ENCODE data around the gene ITGA11. TPM values are rescaled to one million over a fixed set of nuclear protein-coding genes. Genes with fewer than 3 reads are reported as not detected.

Gene ITGA11
- total and polyA plus RNA-seq, 2 donors from 2014 or later, result 3.4 to 11.1 TPM

DNA sequence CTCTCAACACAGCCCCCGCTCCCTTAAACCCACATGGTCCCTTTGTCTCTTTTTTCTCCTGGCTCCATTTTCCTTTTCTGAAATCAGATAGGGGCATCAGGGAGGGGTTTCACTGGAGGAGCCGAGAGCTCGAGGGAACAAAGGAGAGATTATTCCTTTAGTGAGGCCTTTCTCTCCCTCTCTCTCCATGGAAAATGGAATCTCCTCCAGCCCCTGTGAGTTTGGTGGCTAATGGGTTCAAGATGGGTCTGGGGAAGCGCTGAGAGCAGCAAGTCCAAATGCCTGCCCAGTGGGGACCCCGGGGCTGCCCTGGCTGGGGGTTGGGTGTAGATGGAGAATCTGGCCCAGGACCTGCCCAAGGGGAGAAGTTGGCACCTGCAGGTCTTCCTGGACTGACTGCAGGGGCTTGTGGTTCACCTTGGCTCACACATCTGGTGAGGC, 56.8 kb downstream of the ITGA11 start:
- H3K9ac ChIP-seq (ENCODE audit: low read length in 3 of 3), result no peak overlapping the region
- H3K4me3 ChIP-seq (ENCODE audit: low read length in 3 of 3), result no peak overlapping the region
- TF ChIP-seq, protein P1, sequence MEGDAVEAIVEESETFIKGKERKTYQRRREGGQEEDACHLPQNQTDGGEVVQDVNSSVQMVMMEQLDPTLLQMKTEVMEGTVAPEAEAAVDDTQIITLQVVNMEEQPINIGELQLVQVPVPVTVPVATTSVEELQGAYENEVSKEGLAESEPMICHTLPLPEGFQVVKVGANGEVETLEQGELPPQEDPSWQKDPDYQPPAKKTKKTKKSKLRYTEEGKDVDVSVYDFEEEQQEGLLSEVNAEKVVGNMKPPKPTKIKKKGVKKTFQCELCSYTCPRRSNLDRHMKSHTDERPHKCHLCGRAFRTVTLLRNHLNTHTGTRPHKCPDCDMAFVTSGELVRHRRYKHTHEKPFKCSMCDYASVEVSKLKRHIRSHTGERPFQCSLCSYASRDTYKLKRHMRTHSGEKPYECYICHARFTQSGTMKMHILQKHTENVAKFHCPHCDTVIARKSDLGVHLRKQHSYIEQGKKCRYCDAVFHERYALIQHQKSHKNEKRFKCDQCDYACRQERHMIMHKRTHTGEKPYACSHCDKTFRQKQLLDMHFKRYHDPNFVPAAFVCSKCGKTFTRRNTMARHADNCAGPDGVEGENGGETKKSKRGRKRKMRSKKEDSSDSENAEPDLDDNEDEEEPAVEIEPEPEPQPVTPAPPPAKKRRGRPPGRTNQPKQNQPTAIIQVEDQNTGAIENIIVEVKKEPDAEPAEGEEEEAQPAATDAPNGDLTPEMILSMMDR (IDR thresholded peaks at IDR 0.05; ENCODE audit: borderline replicate concordance, extremely low read depth, insufficient read depth), result no peak
- no peak for FAIRE-seq
- H3K27ac ChIP-seq (ENCODE audit: low read depth in 2 of 2, low read length in 2 of 2), result no peak overlapping the region
- H3K9me3 ChIP-seq (ENCODE audit: control insufficient read depth in 2 of 3, insufficient read depth in 1 of 3, low read length in 3 of 3), result no peaks in the 10 kb centered on the region
- no peaks in the 10 kb centered on the region for H3K36me3 ChIP-seq (ENCODE audit: control insufficient read depth in 2 of 3, insufficient read depth in 3 of 3, low read length in 3 of 3)
- intact Hi-C loops (cut with DNase I), result no loop called here
- DNase-seq, result peak in 2 of 5 donors; percentile 8 to 37
- H3K4me1 ChIP-seq (ENCODE audit: control insufficient read depth in 2 of 3, insufficient read depth in 2 of 3, low read depth in 1 of 3, low read length in 3 of 3), result no peaks in the 10 kb centered on the region
- H3K27me3 ChIP-seq (ENCODE audit: control insufficient read depth, insufficient read depth, low read length), result no peaks in the 10 kb centered on the region

DNA sequence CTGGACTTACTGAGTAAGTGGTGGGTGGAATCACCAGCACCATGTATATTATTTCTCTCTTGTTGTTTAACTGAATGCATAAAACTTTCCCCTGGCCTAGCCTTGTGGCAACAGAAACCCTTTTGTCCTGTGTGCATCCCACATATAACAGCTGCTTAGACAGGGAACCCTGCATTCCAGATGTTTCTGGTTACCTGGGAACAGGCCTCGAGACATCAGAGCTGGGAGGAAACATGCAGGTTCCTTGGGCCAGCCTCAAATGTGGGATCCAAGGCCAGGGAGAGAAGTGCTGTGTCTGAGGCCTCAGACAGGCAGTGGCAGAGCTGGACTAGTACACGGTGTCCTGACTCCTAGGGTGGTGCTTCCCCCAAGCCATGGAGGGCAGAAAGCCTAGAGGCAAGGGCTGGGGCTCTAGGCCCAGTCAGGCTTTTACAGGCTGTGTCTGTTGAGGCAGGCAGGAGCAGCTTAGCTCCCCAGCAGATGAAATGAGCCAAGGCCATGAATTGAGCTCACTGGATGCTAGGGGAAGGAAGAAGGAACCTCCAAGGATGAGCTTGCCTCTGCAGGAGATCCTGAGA, 57.7 kb downstream of the ITGA11 start:
- Histone ChIP-seq H3K27ac (ENCODE audit: low read depth in 2 of 2, low read length in 2 of 2) (no peak overlapping the region), H3K36me3 (ENCODE audit: control insufficient read depth in 2 of 3, insufficient read depth in 3 of 3, low read length in 3 of 3) (no peaks in the 10 kb centered on the region), H3K9ac (ENCODE audit: low read length in 3 of 3) (no peak overlapping the region), H3K27me3 (ENCODE audit: control insufficient read depth, insufficient read depth, low read length) (no peaks in the 10 kb centered on the region), H3K4me3 (ENCODE audit: low read length in 3 of 3) (no peak overlapping the region), H3K9me3 (ENCODE audit: control insufficient read depth in 2 of 3, insufficient read depth in 1 of 3, low read length in 3 of 3) (no peaks in the 10 kb centered on the region), H3K4me1 (ENCODE audit: control insufficient read depth in 2 of 3, insufficient read depth in 2 of 3, low read depth in 1 of 3, low read length in 3 of 3) (no peaks in the 10 kb centered on the region)
- DNase-seq (peak in 1 of 5 donors; percentile 4), FAIRE-seq (no peak)
- TF ChIP-seq, protein P1 (IDR thresholded peaks at IDR 0.05; ENCODE audit: borderline replicate concordance, extremely low read depth, insufficient read depth), result no peak
- intact Hi-C loops (cut with DNase I), result no loop called here

- no peaks in the 10 kb centered on the region for H3K27me3 ChIP-seq (ENCODE audit: control insufficient read depth, insufficient read depth, low read length)
- H3K36me3 ChIP-seq (ENCODE audit: control insufficient read depth in 2 of 3, insufficient read depth in 3 of 3, low read length in 3 of 3), result no peaks in the 10 kb centered on the region
- H3K9me3 ChIP-seq (ENCODE audit: control insufficient read depth in 2 of 3, insufficient read depth in 1 of 3, low read length in 3 of 3), result no peaks in the 10 kb centered on the region
- no peak overlapping the region for H3K9ac ChIP-seq (ENCODE audit: low read length in 3 of 3)
- TF ChIP-seq, protein P1 (IDR thresholded peaks at IDR 0.05; ENCODE audit: borderline replicate concordance, extremely low read depth, insufficient read depth), result no peak
- intact Hi-C loops (cut with DNase I), result no loop called here
- no peaks in the 10 kb centered on the region for H3K4me1 ChIP-seq (ENCODE audit: control insufficient read depth in 2 of 3, insufficient read depth in 2 of 3, low read depth in 1 of 3, low read length in 3 of 3)
- H3K4me3 ChIP-seq (ENCODE audit: low read length in 3 of 3), result no peak overlapping the region
- no peak overlapping the region for H3K27ac ChIP-seq (ENCODE audit: low read depth in 2 of 2, low read length in 2 of 2)
- no peak for FAIRE-seq
- peak in 1 of 5 donors; percentile 4 for DNase-seq
These were observed 58.9 kb downstream of the ITGA11 start for GRCh38 chr15:68373028-68373427.

All from kidney (tissue), 14 donors.